Measurements from ENCODE around the gene SLC18A2.

SLC18A2 gene

GRCh38 chr10:117221156-117221711 lies 19.7 kb upstream of the SLC18A2 start:
- TF ChIP-seq, protein P1, sequence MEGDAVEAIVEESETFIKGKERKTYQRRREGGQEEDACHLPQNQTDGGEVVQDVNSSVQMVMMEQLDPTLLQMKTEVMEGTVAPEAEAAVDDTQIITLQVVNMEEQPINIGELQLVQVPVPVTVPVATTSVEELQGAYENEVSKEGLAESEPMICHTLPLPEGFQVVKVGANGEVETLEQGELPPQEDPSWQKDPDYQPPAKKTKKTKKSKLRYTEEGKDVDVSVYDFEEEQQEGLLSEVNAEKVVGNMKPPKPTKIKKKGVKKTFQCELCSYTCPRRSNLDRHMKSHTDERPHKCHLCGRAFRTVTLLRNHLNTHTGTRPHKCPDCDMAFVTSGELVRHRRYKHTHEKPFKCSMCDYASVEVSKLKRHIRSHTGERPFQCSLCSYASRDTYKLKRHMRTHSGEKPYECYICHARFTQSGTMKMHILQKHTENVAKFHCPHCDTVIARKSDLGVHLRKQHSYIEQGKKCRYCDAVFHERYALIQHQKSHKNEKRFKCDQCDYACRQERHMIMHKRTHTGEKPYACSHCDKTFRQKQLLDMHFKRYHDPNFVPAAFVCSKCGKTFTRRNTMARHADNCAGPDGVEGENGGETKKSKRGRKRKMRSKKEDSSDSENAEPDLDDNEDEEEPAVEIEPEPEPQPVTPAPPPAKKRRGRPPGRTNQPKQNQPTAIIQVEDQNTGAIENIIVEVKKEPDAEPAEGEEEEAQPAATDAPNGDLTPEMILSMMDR (IDR thresholded peaks at IDR 0.05; ENCODE audit: low read length): no peak
- no peak for TF ChIP-seq EZH2 (IDR thresholded peaks at IDR 0.05; ENCODE audit: borderline replicate concordance, low read length)
- Histone ChIP-seq H3K79me2 (ENCODE audit: insufficient read depth, low read length) (no peaks in the 10 kb centered on the region), H3K4me1 (ENCODE audit: insufficient read depth, low read length, severe bottlenecking) (peaks cover 9% of the 10 kb centered on the region), H3K27ac (ENCODE audit: low read depth, low read length, poor library complexity, severe bottlenecking) (no peak overlapping the region), H4K20me1 (ENCODE audit: insufficient read depth, low read length) (no peaks in the 10 kb centered on the region), H3K9me3 (ENCODE audit: low read length) (no peaks in the 10 kb centered on the region), H3K9ac (ENCODE audit: low read length) (no peak overlapping the region), H3K4me3 (ENCODE audit: low read depth, low read length, poor library complexity, severe bottlenecking) (no peak overlapping the region), H3K36me3 (ENCODE audit: insufficient read depth, low read length) (no peaks in the 10 kb centered on the region), H3K27me3 (ENCODE audit: insufficient read depth, low read length) (no peaks in the 10 kb centered on the region; the same call in 1 of the 2 replicates), H3K4me2 (ENCODE audit: low read length) (no peak overlapping the region), H2AFZ (ENCODE audit: low read length) (no peak overlapping the region), H3K9me2 (ENCODE audit: low read depth, low read length) (no peaks in the 10 kb centered on the region), H3F3A (ENCODE audit: insufficient read depth, low read length) (no peaks in the 10 kb centered on the region)

DNA sequence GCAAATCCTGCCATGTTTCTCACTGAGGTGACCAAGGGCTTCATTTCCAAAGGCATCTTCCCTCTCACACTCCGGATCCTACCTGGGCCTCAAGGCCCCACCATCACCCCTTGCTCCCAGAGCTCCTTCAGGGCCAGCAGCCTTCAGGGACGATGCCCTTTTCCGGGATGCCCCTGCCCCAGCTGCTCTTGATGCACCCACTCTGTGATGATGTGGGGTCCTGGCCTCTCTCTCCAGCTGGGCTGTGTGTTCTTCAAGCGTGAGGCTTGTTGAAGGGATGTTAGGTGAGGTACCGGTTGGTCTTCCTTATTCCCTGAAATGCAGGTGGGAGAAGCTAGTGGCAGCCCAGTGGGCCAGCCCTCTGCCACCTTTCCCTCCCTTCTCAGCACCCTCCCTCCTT lies 18.4 kb upstream of the SLC18A2 start:
- Histone ChIP-seq H4K20me1 (ENCODE audit: insufficient read depth, low read length) (no peaks in the 10 kb centered on the region), H2AFZ (ENCODE audit: low read length) (no peak overlapping the region), H3K36me3 (ENCODE audit: insufficient read depth, low read length) (no peaks in the 10 kb centered on the region), H3K9me3 (ENCODE audit: low read length) (no peaks in the 10 kb centered on the region), H3K4me3 (ENCODE audit: low read depth, low read length, poor library complexity, severe bottlenecking) (no peak overlapping the region), H3K79me2 (ENCODE audit: insufficient read depth, low read length) (no peaks in the 10 kb centered on the region), H3F3A (ENCODE audit: insufficient read depth, low read length) (no peaks in the 10 kb centered on the region), H3K4me2 (ENCODE audit: low read length) (no peak overlapping the region), H3K4me1 (ENCODE audit: insufficient read depth, low read length, severe bottlenecking) (no peaks in the 10 kb centered on the region), H3K9me2 (ENCODE audit: low read depth, low read length) (no peaks in the 10 kb centered on the region), H3K27me3 (ENCODE audit: insufficient read depth, low read length) (no peaks in the 10 kb centered on the region; the same call in 1 of the 2 replicates), H3K27ac (ENCODE audit: low read depth, low read length, poor library complexity, severe bottlenecking) (no peak overlapping the region), H3K9ac (ENCODE audit: low read length) (no peak overlapping the region)
- TF ChIP-seq, protein P1 (IDR thresholded peaks at IDR 0.05; ENCODE audit: low read length): no peak
- TF ChIP-seq EZH2 (IDR thresholded peaks at IDR 0.05; ENCODE audit: borderline replicate concordance, low read length): no peak

DNA sequence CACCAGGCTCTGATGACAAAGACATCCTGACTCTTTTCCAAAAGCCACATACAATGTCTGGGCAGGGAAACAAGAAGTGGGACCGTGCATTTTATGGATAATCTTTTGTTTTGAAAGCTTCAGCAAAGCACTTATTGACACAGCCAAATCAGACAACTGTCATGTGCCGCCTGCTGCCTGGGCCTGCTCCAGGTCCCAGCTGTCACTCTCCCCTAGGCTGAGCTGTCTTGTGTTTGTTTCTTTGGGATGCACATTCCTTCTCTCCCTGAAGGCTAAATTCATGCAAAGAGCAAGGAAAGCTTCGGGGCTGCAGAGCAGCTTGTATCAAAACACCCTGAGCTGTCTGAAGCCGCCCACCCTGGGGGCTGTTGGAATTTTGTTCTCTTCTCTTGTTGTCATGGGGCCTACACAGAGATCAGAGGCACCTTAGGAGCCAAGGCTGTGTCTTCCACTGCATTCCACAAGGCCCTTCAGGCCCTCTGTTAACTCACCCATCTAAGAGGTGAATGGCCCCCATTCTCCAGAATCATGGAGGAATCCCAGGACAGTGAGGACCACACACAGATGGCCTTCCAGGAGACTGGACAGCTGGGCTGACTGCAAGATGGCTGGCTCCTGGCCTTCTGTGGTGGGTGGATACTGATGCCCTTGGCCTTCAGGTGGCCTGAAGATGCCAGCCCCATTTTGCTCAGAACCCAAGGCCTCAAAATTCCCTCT lies 17.8 kb upstream of the SLC18A2 start:
- H3K4me1 ChIP-seq (ENCODE audit: insufficient read depth, low read length, severe bottlenecking): no peaks in the 10 kb centered on the region
- H3K36me3 ChIP-seq (ENCODE audit: insufficient read depth, low read length): no peaks in the 10 kb centered on the region
- H3K4me3 ChIP-seq (ENCODE audit: low read depth, low read length, poor library complexity, severe bottlenecking): no peak overlapping the region
- no peaks in the 10 kb centered on the region for H3K79me2 ChIP-seq (ENCODE audit: insufficient read depth, low read length)
- no peak for TF ChIP-seq EZH2 (IDR thresholded peaks at IDR 0.05; ENCODE audit: borderline replicate concordance, low read length)
- TF ChIP-seq, protein P1 (IDR thresholded peaks at IDR 0.05; ENCODE audit: low read length): no peak
- no peak overlapping the region for H2AFZ ChIP-seq (ENCODE audit: low read length)
- no peaks in the 10 kb centered on the region; the same call in 1 of the 2 replicates for H3K27me3 ChIP-seq (ENCODE audit: insufficient read depth, low read length)
- H3K9me2 ChIP-seq (ENCODE audit: low read depth, low read length): no peaks in the 10 kb centered on the region
- no peaks in the 10 kb centered on the region for H4K20me1 ChIP-seq (ENCODE audit: insufficient read depth, low read length)
- no peak overlapping the region for H3K9ac ChIP-seq (ENCODE audit: low read length)
- no peak overlapping the region for H3K4me2 ChIP-seq (ENCODE audit: low read length)
- H3K27ac ChIP-seq (ENCODE audit: low read depth, low read length, poor library complexity, severe bottlenecking): no peak overlapping the region
- H3K9me3 ChIP-seq (ENCODE audit: low read length): no peaks in the 10 kb centered on the region
- no peaks in the 10 kb centered on the region for H3F3A ChIP-seq (ENCODE audit: insufficient read depth, low read length)

Measured in OCI-LY1 (cell line).